Activated T-cell treated with anti-CD3 and anti-CD28 coated beads, Interleukin-2, amount 50 U/mL, for 72 hours (primary cell): ENCODE data around the gene RHO. TPM values are rescaled to one million over a fixed set of nuclear protein-coding genes. Genes with fewer than 3 reads are reported as not detected.

Source experiments
- ATAC-seq, 2 donors: fragments of 150-1000 bp; cut with Tn5 transposase; replicated peaks in 1 of 2; 2 replicates each; pipeline ENCODE4 v1.10.0; 2021; ENCODE audit warnings: moderate library complexity in 2 of 2, mild to moderate bottlenecking in 1 of 2
- DNase-seq, 2 donors: peaks; one replicate each; pipeline ENCODE4 v3.0.0; 2021 to 2022; ENCODE audit warnings: mixed read lengths in 1 of 2
- H3K27ac Mint-ChIP-seq: one replicate; pipeline ENCODE4 v1.8.0; 2022; ENCODE audit warnings: mild to moderate bottlenecking, moderate library complexity, mixed read lengths
- H3K27me3 Mint-ChIP-seq: one replicate; pipeline ENCODE4 v1.8.0; 2022; ENCODE audit warnings: low read depth, mixed read lengths
- H3K36me3 Mint-ChIP-seq, 2 donors: one replicate each; pipeline ENCODE4 v1.8.0; 2022; ENCODE audit warnings: mixed read lengths in 2 of 2, mild to moderate bottlenecking in 1 of 2; ENCODE audit not compliant: insufficient read depth in 2 of 2
- H3K4me1 Mint-ChIP-seq: one replicate; pipeline ENCODE4 v1.8.0; 2022; ENCODE audit warnings: low read depth, mixed read lengths
- H3K4me3 Mint-ChIP-seq, 2 donors: one replicate each; pipeline ENCODE4 v1.8.0; 2022; ENCODE audit warnings: mild to moderate bottlenecking in 2 of 2, mixed read lengths in 2 of 2, moderate library complexity in 2 of 2
- H3K9me3 Mint-ChIP-seq, 2 donors: one replicate each; pipeline ENCODE4 v1.8.0; 2022; ENCODE audit warnings: mixed read lengths in 2 of 2
- total RNA-seq, 2 donors: library from RNA; stranded (reverse); gene quantifications; one replicate each; pipeline ENCODE4 v1.2.3, GENCODE V29; 2022

The RHO gene
- total RNA-seq, 2 donors from 2014 or later, result not detected

GRCh38 chr3:129579991-129580390 is 51.6 kb downstream of the RHO start:
- no peaks in the 10 kb centered on the region for H3K27me3 Mint-ChIP-seq
- ATAC-seq (no peak), DNase-seq (no peak)
- H3K4me1 Mint-ChIP-seq, result peaks cover 19% of the 10 kb centered on the region
- H3K36me3 Mint-ChIP-seq, result no peaks in the 10 kb centered on the region
- H3K4me3 Mint-ChIP-seq, result no peak overlapping the region
- no peak overlapping the region for H3K27ac Mint-ChIP-seq
- no peaks in the 10 kb centered on the region for H3K9me3 Mint-ChIP-seq

- Mint-ChIP-seq H3K36me3 (no peaks in the 10 kb centered on the region), H3K27ac (no peak overlapping the region), H3K9me3 (no peaks in the 10 kb centered on the region), H3K27me3 (no peaks in the 10 kb centered on the region), H3K4me3 (no peak overlapping the region), H3K4me1 (peaks cover 8% of the 10 kb centered on the region)
- DNase-seq, result no peak
- no peak for ATAC-seq
These were observed 53.2 kb downstream of the RHO start for GRCh38 chr3:129581623-129582022.

GRCh38 chr3:129582799-129583198 is 54.4 kb downstream of the RHO start:
- ATAC-seq, result no peak
- no peak for DNase-seq

GRCh38 chr3:129583289-129583688 is 54.9 kb downstream of the RHO start:
- no peak overlapping the region for H3K4me3 Mint-ChIP-seq
- H3K4me1 Mint-ChIP-seq, result no peaks in the 10 kb centered on the region
- ATAC-seq, result no peak
- DNase-seq, result no peak
- H3K9me3 Mint-ChIP-seq, result no peaks in the 10 kb centered on the region
- no peaks in the 10 kb centered on the region for H3K36me3 Mint-ChIP-seq
- no peaks in the 10 kb centered on the region for H3K27me3 Mint-ChIP-seq
- no peak overlapping the region for H3K27ac Mint-ChIP-seq

More at GRCh38 chr3:129582799-129583198, 54.4 kb downstream of the RHO start:
- no peak overlapping the region for H3K27ac Mint-ChIP-seq
- no peaks in the 10 kb centered on the region for H3K36me3 Mint-ChIP-seq
- H3K9me3 Mint-ChIP-seq, result no peaks in the 10 kb centered on the region
- no peak overlapping the region for H3K4me3 Mint-ChIP-seq
- H3K27me3 Mint-ChIP-seq, result no peaks in the 10 kb centered on the region
- peaks cover 3% of the 10 kb centered on the region for H3K4me1 Mint-ChIP-seq

- Mint-ChIP-seq H3K4me1 (no peaks in the 10 kb centered on the region), H3K9me3 (no peaks in the 10 kb centered on the region), H3K36me3 (no peaks in the 10 kb centered on the region), H3K4me3 (no peak overlapping the region), H3K27me3 (no peaks in the 10 kb centered on the region), H3K27ac (no peak overlapping the region)
- DNase-seq, result no peak
- ATAC-seq, result no peak
These were observed 56.2 kb downstream of the RHO start for GRCh38 chr3:129584631-129585030.

Other genes with a start within 250 kb of the RHO start
- gene HMCES, start 249.8 kb upstream of the RHO start, total RNA-seq, result 10 to 100 TPM; 66.6 to 84.3 TPM
- 1 to 10 TPM; 1.0 to 1.4 TPM for gene EFCAB12, start 100.0 kb upstream of the RHO start, total RNA-seq
- gene MBD4, start 88.7 kb upstream of the RHO start, total RNA-seq, result 10 to 100 TPM; 55.3 to 60.9 TPM
- 10 to 100 TPM; 20.5 to 26.9 TPM for gene IFT122, start 88.4 kb upstream of the RHO start, total RNA-seq
- gene H1-8, start 14.5 kb downstream of the RHO start, total RNA-seq, result not detected
- 1 to 10 TPM; 4.1 to 4.2 TPM for gene PLXND1, start 78.0 kb downstream of the RHO start, total RNA-seq